GM18867 (cell line): ENCODE measurements around the gene PRRX1.

ENCODE experiments used
- ATAC-seq: cut with Tn5 transposase; IDR thresholded peaks from one replicate; pipeline ENCODE4 v1.9.1; 2021; ENCODE audit warnings: mild to moderate bottlenecking, moderate library complexity; ENCODE audit not compliant: unreplicated experiment

PRRX1 gene

GRCh38 chr1:170714938-170715337 is 51.0 kb downstream of the PRRX1 start:
- no peak for ATAC-seq

DNA sequence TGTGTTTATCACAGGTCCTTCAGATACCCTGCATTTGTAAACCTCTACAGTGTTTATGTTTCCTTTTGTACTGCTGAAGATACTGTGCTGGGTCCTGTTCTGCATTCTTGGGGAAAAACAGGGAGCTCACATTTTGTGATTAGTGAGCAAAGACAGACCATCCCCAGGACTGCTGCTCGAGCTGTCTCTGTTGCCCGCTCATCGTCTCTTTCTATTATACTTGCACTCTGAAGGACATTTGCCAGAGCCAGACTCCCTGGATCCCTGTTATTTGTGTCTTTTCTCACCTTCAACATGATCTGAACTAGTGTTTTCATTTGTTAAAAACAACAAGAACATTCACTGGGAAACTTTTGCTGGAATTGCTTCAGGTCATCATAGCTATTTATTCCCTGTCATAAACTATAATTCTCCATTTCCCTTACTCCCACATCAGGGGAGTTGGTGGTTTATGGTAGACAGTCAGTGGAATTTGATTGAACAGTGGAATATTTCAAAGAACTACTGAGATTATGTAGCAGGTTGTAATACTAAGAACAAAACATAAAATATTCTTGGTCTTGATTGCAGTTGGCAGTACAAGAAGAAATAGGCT is 53.0 kb downstream of the PRRX1 start:
- ATAC-seq = no peak

DNA sequence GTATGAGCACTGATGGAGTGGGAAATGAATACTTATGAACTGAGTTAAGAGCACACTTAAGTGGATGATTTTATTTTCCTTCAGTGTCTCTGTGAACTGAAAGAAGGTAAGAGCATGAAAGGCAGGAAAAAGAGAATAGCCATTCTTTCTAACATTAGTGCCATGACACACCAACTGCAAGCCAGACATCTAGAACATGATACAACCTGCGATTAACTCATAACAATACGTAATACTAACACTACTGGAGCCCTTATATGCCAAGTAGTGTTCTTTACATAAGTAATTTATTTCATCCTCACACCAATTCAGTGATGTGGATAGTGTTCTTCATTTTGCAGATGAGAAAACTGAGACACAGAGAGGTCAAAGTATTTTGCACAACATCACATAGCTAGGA is 56.7 kb downstream of the PRRX1 start:
- no peak for ATAC-seq

DNA sequence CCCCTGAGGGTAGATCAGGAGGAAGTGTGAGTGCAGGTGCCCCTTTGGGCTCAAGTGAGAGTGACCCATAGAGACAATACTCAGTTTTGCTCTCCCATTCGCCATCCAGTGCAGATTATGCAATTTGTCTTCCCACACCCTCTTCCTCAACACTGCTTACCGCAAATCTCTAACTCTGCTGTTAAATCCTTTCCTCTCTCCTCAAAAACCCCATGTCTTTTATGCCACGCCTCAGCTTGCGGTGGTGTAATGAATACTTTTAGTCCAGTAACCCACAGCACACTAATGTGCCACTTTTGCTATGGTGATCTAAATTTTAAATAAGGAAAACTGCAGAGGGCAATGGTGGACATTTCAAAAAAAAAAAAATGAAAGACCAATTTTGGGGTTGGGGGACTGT is 57.7 kb downstream of the PRRX1 start:
- ATAC-seq = no peak

GRCh38 chr1:170723518-170723917 is 59.6 kb downstream of the PRRX1 start:
- no peak for ATAC-seq

DNA sequence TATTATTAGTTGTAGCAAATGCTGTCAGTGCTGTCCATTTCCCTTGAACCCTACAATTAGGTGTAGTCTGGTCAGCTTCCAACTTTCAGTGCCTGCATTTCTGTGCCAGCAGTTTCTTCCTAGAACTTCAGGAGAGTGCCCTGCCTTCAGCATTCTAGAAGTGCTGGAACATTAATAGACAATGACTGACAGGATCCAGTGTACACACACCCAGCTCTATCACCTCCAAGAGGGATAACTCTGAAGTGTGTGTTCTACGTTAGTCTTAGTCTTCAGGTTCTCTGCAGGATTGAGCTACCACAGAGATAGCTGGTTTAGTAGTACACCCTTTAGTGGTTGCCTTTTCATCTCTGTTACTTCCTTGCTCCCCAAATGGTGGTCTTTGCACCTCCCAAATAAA is 61.4 kb downstream of the PRRX1 start:
- ATAC-seq = no peak

- ATAC-seq = no peak
These were observed 64.0 kb downstream of the PRRX1 start for GRCh38 chr1:170727963-170728362.

GRCh38 chr1:170729225-170730002 is 65.5 kb downstream of the PRRX1 start:
- ATAC-seq = no peak

GRCh38 chr1:170730014-170730413 is 66.1 kb downstream of the PRRX1 start:
- ATAC-seq = no peak

DNA sequence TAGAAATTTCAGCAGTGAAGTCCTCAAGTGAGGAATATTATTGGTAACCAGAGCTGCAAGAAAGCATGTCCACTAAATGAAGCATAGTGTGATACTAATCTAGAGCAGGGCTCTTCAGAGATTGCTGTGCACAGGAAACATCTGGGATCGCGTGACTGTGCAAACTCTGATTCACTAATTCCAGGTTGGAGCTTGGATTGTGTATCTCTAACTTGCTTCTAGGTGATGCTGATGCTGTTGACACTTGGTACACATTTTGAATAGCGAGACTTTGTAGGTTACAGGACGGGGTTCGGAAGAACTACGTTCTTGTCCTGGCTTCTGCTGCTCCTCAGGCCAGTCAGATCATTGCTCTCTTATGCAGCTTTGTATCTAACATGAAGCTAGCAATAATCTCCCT is 66.5 kb downstream of the PRRX1 start:
- ATAC-seq = no peak

DNA sequence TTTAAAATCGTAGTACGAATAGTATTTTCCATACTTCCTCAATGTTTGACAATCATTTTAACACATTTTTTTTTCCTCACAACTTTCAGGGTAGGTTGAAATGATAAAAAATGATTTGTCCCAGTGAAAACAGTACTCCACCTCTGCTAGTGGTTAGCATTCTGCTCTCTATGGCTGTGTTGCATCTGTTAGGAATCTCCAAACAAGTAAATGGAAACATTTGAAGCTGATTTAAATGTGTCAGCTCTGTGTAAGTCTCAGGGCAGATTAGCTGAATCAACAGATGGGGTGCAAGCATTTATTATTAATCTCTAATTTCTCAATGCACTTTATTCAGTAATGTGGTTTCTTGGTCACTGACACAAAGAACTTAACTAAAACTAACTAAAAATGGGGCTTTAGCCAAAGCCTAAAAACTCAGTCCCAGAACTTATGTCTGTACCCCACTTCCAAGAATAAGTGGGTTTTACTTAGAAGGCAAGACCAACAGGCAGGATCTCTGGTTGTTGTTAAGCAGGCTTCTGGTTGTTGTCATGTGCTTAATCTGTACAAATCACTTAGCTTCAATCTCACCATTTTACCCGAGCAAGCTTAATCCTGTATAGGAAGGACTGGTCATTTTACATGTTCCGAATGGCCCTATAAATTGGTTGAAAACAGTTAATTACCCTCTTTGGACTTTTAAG is 67.8 kb downstream of the PRRX1 start:
- no peak for ATAC-seq

DNA sequence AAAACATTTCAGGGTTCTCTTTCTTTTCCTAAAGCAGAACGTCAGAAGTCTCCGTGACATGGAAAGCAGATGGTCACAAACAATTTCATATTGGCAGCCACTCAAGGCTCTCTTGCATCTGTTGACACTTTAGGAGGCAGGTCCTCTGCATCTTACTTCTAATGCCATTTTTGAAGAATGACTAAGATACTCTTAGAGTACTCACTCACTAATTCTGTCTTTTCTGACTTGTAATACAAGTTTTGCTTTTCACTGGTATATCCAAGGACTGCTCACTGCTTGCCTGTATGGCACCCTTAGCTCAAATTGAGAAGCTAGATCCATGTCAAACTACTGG is 68.3 kb downstream of the PRRX1 start:
- ATAC-seq = no peak

DNA sequence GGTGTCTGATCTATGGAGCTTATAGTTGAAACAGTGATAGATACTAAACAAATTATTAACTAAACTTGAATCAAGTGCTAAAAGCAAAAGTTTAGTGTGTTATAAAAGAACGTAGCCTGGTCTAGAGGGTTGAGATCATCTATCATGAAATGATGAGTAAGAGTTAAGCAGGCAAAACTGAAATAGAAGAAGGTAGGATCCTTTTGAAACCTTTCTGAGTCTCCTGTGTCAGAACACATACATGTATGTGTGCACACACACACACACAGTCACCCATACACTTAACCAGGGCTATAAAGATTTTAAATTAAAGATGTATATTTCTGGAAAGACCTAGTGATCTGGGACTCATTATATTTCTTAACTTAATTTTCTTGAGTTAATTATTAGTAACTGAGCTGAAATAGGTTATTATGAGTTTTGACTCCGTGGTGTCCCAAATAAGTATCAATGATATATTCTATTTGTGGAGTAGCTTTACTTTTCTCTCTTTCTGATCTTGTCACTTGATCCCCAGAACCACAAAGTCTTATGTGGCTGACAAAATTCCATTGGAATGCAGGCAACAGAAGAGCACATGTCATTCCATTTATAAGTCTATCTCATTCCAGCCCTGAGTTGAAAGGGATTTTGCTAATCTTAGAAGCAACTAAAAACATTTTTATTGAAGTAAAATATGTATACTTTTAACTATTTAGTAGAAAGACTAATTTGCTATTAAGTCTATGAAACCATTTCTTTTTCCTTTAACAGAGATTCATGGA is 70.7 kb downstream of the PRRX1 start:
- no peak for ATAC-seq

GRCh38 chr1:170735366-170736263 is 71.7 kb downstream of the PRRX1 start:
- ATAC-seq = no peak

DNA sequence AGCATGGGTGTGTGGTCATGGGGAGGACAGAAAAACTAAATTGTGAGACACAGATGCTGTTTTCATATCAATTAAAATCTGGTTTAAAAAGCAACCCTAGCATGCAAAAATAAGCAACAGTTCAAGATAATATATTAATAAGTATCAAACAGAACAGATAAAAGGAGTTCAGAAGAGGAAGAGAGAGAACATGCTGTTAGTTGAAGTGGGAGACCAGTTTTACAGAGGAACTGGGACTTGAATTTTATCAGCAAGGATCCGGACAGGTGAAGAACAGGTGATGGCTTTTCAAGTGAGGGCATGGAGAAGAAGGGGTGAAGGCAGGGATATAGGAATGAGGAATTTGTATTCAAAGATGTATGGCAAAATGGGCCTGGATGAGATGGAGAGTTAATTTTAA is 75.9 kb downstream of the PRRX1 start:
- no peak for ATAC-seq

GRCh38 chr1:170741678-170742077 is 77.7 kb downstream of the PRRX1 start:
- ATAC-seq = no peak

DNA sequence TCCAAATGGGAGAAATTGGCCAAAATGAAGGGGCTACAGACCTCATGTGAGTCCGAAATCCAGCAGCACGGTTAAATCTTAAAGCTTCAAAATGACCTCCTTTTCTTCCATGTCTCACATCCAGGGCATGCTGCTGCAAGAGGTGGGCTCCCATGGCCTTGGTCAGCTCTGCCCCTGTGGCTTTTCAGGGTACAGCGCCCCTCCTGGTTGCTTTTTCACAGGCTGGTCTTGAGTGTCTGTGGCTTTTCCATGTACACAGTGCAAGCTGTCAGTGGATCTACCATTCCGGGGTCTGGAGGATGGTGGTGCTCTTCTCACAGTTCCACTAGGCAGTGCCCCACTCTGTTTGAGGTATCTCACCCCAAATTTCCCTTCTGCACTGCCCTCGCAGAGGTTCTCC is 78.7 kb downstream of the PRRX1 start:
- ATAC-seq = no peak

- no peak for ATAC-seq
These were observed 79.2 kb downstream of the PRRX1 start for GRCh38 chr1:170743083-170743482.

- no peak for ATAC-seq
These were observed 85.6 kb downstream of the PRRX1 start for GRCh38 chr1:170749549-170749948.

DNA sequence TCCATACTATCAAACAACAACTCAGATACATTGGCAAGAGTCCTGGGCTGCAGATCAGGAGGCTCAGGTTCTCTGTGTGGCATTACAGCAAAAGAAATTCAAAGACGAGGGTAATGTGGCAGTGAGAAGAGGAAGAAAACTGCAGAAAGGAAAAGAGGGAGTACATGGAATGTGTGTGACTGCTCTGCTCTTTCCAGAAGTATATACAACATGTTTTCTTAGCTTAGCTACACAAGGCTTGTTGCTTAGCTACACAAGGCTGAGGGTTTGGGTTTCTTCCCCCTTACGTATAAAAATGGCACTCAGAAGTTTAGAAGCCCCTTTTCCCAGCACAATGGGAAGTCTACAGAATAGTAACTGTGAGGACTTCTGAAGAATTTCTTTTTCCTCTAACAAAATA is 86.0 kb downstream of the PRRX1 start:
- no peak for ATAC-seq

GRCh38 chr1:170755795-170756194 is 91.9 kb downstream of the PRRX1 start:
- no peak for ATAC-seq
